Activated CD8-positive, alpha-beta memory T cell treated with anti-CD3 and anti-CD28 coated beads for 4 hours (primary cell): ENCODE results near the gene TNXB.
"Not testable (repeated sequence)": the region's sequence is repeated elsewhere in the genome, so short reads cannot be mapped to it uniquely, and the experiment has no call there.

Experiments used
- DNase-seq, 2 donors: peaks; one replicate each; pipeline ENCODE4 v3.0.0-alpha.2; 2020; ENCODE audit warnings: low read depth in 2 of 2

TNXB gene

GRCh38 chr6:32086661-32087573 lies 22.2 kb downstream of the TNXB start:
- DNase-seq: no peak

- no peak for DNase-seq
These were observed 23.2 kb downstream of the TNXB start for GRCh38 chr6:32085759-32086459.

GRCh38 chr6:32084780-32085179 lies 24.4 kb downstream of the TNXB start:
- no peak for DNase-seq

- DNase-seq: no peak
These were observed 25.0 kb downstream of the TNXB start for GRCh38 chr6:32083812-32084768.

- no peak for DNase-seq
These were observed 26.2 kb downstream of the TNXB start for GRCh38 chr6:32082935-32083334.

- DNase-seq: no peak
These were observed 26.7 kb downstream of the TNXB start for GRCh38 chr6:32082478-32082877.

GRCh38 chr6:32081168-32081990 lies 27.8 kb downstream of the TNXB start:
- no peak for DNase-seq

- no peak for DNase-seq
These were observed 29.4 kb downstream of the TNXB start for GRCh38 chr6:32079566-32080290.

- no peak for DNase-seq
These were observed 32.8 kb downstream of the TNXB start for GRCh38 chr6:32076321-32076809.

- DNase-seq: no peak
These were observed 33.4 kb downstream of the TNXB start for GRCh38 chr6:32075781-32076180.

- no peak for DNase-seq
These were observed 34.1 kb downstream of the TNXB start for GRCh38 chr6:32074996-32075532.

GRCh38 chr6:32073613-32074012 lies 35.5 kb downstream of the TNXB start:
- no peak for DNase-seq

GRCh38 chr6:32073101-32073500 lies 36.0 kb downstream of the TNXB start:
- no peak for DNase-seq

- no peak for DNase-seq
These were observed 38.2 kb downstream of the TNXB start for GRCh38 chr6:32070814-32071543.

GRCh38 chr6:32069878-32070515 lies 39.1 kb downstream of the TNXB start:
- no peak for DNase-seq

- DNase-seq: no peak
These were observed 39.7 kb downstream of the TNXB start for GRCh38 chr6:32069460-32069859.

- DNase-seq: no peak
These were observed 40.3 kb downstream of the TNXB start for GRCh38 chr6:32068867-32069266.

GRCh38 chr6:32068315-32068714 lies 40.8 kb downstream of the TNXB start:
- not testable (repeated sequence) for DNase-seq

GRCh38 chr6:32067521-32067920 lies 41.6 kb downstream of the TNXB start:
- DNase-seq: not testable (repeated sequence)
